NCI-H1417 treated with DMSO at 0.1 percent for 48 hours (cell line): ENCODE results near the gene CDH24.

Experiments
- DNase-seq: peaks from one replicate; lab custom pipeline; 2025; lab: John Stamatoyannopoulos, UW

The CDH24 gene

GRCh38 chr14:23043145-23043544 is 14.2 kb downstream of the CDH24 start:
- no peak for DNase-seq

- DNase-seq = no peak
These were observed 15.0 kb downstream of the CDH24 start, which contains the start of gene PSMB11 for GRCh38 chr14:23042162-23042965. Gene PSMB11 (plus strand): TSS chr14:23042212. CDS start chr14:23042226, 14 bp downstream.

GRCh38 chr14:23041729-23042128 is 15.6 kb downstream of the CDH24 start:
- DNase-seq = no peak

DNA sequence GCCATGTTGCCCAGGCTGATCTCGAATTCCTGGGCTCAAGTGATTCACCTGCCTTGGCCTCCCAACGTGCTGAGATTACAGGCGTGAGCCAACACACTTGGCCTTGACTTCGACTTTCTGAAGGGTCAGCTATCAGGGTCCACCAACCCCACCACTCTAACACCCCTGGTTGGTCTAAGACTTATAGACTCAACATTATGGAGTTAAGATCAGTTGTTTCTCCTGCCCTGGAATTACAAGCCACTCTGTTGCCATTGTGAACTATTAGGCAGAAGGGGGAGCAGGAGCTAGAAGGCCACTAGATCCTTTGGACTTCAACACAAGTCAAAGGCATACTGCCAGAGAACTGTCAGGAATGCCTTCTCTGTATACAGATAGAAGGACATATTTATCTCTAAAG is 17.2 kb downstream of the CDH24 start:
- no peak for DNase-seq

GRCh38 chr14:23035303-23036144 is 21.8 kb downstream of the CDH24 start:
- no peak for DNase-seq

DNA sequence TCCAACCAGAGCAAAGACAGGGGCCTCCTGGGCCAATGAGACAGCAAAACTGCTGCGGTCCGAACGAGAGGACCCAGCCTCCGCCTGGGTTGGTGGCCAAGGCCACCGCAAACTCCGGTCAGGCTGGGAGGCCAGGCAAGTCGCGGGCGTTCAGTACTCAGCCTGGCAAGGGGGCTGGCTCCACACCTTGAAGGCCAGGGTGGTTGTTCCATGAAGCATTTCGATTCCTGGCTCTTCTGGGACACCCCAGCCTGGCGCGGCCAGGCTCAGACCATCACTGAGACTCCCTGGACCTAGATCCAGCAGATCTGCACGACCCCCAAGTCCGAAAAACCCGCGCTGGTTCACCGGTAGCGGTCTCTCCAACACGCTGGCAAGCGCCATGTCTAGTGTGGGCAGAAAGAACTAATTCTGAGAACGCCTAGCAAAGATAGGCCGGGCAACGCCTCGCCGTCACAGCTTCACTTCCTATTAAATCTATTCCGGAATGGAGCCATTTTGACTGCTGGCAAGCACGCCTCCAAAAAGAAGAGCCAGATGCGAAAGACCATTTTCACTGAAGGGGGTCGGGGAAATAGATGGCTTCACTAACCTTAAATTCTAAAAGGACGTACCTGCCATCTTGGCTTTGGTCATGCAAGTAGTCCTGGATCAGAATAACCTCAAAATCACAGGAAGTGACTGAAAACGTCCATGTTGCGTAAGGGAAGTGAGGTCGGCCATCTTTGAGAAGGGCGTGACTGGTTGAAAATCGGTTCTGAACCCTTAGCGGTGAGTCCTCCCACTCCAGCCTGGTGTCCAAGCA is 22.6 kb downstream of the CDH24 start, which contains the start of gene PSMB5:
Gene PSMB5, minus strand, starts transcription at position 403 of the 805 bp plus-strand sequence. Its CDS starts 19 bp downstream, at position 384.
- DNase-seq = no peak

GRCh38 chr14:23033801-23034497 is 23.4 kb downstream of the CDH24 start:
- no peak for DNase-seq

GRCh38 chr14:23033251-23033727 is 24.0 kb downstream of the CDH24 start:
- DNase-seq = no peak

DNA sequence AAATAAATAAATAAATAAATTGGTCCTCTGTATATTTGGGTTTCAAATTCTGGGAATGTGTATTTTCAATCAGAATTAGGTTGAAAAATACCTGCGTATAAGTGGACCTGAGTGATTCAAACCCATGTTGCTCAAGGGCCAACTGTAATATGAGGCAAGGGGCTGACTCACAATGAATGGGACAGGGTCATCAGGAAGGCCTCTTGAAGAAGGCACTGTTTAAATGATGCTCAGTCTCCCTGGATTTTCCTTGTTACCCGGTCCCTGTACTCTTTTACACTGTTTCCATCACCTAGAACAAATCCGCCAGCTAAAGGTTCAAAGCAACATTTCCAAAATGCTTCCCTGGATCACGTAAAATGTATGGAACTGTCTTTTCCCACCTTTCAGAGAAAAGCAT is 26.4 kb downstream of the CDH24 start:
- no peak for DNase-seq

DNA sequence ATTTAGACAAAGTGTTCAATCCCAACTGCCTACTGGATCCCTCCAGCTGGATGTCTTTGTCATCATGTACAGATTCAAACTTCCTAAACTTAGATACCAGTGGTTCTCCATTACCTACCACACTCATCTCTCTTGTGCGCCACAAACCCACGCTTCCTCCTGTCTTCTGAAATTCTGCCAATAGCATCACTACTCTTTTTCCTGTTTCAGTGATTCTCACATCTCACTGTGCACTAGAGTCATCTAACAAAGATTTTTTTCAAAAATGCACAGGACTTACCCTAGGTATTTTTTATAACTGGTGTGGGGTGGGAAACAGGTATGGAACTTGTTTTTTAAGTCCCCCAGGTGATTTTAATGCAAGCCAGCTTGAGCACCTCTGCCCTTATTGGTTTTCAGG is 28.5 kb downstream of the CDH24 start:
- no peak for DNase-seq

GRCh38 chr14:23025151-23025814 is 32.0 kb downstream of the CDH24 start:
- DNase-seq = no peak

GRCh38 chr14:23024612-23025075 is 32.7 kb downstream of the CDH24 start:
- DNase-seq = no peak

GRCh38 chr14:23023795-23024152 is 33.5 kb downstream of the CDH24 start:
- no peak for DNase-seq

GRCh38 chr14:23023022-23023794 is 34.1 kb downstream of the CDH24 start:
- no peak for DNase-seq

DNA sequence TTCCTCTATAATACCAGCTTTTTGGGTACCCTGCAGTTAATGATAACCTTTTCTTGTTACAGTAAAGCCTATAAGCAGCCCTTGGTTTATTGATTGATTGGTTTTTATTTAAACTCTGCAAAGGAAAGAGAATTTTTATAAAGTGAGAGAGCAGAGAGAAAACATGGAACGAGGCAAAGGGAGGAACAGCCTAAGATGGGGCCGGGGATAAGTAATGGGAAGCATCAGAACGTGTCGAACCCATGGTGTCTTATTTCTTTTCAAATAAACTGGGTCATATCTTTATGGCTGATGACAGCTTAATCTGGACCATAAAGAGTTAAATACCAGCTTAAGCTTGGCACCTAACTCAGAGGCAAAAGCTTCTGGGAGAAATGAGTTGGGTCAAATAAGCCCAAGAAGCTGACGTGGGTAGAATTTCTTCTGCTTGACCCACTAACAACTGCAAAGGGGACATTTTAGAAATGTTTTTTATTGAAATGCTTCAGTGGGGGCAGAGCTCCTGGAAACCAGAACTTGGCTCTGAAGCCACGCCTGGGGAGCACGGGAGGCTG is 35.4 kb downstream of the CDH24 start:
- no peak for DNase-seq

DNA sequence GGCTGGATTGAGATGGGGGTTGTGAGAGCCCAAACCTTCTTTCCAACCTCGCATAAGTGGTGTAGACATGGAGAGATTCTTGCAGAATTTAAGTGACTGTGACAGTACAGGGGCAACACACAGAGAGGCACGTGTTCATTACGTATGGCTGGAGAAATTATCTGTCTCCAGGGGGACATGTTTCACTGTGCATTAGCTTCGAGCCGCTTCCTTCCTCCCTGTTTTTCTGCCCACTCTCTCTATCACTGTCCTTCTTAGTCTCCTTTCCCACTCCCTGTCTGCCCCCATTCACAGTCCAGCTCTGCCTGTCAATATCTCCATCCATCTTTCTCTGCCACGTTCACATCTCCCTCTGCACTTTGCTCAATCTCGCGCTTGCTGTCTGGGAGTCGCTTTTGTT is 35.9 kb downstream of the CDH24 start:
- no peak for DNase-seq

- DNase-seq = no peak
These were observed 36.9 kb downstream of the CDH24 start for GRCh38 chr14:23020143-23021128.

- no peak for DNase-seq
These were observed 39.2 kb downstream of the CDH24 start for GRCh38 chr14:23018107-23018506.
